GM23338 (cell line): ENCODE measurements around the gene OOEP. TPM values are rescaled to one million over a fixed set of nuclear protein-coding genes. Genes with fewer than 3 reads are reported as not detected.

Source experiments
- EZH2phosphoT487 ChIP-seq: fragments of 200-600 bp; sonication (generic); IDR thresholded peaks from one replicate; pipeline ENCODE4 v1.8.1; 2018; ENCODE audit warnings: antibody characterized with exemption; ENCODE audit not compliant: unreplicated experiment
- JUNB ChIP-seq: IDR thresholded peaks from one replicate; pipeline ENCODE4 v1.6.1; 2016; ENCODE audit warnings: antibody characterized with exemption; ENCODE audit not compliant: unreplicated experiment
- POLR2AphosphoS5 ChIP-seq: IDR thresholded peaks from 2 replicates; pipeline ENCODE4 v1.6.1; 2016; ENCODE audit warnings: antibody characterized with exemption, low read depth
- REST ChIP-seq: IDR thresholded peaks from one replicate; pipeline ENCODE4 v1.6.1; 2018; ENCODE audit warnings: antibody characterized with exemption; ENCODE audit not compliant: unreplicated experiment
- ZNF114 ChIP-seq: fragments of 250-450 bp; sonication (Bioruptor Pico); IDR thresholded peaks from 2 replicates; pipeline ENCODE4 v1.5.0; 2020; ENCODE audit warnings: mild to moderate bottlenecking, moderate library complexity
- ZNF331 ChIP-seq: fragments of 250-450 bp; sonication (Bioruptor Pico); IDR thresholded peaks from 2 replicates; pipeline ENCODE4 v1.5.0; 2020; ENCODE audit warnings: low read depth, mild to moderate bottlenecking, moderate library complexity
- ZNF462 ChIP-seq: fragments of 250-450 bp; sonication (Bioruptor Pico); IDR thresholded peaks from 2 replicates; pipeline ENCODE4 v1.5.0; 2020; ENCODE audit warnings: mild to moderate bottlenecking, moderate library complexity
- polyA plus RNA-seq: library from polyadenylated mRNA; unstranded; fragments of >200 nt; fragmentation: Nextera tagmentation; extraction: Ambion mirVana; gene quantifications from 2 replicates; pipeline ENCODE4 v1.2.1, GENCODE V29; 2016
- total RNA-seq: library from RNA; depleted of rRNA; stranded (reverse); fragments of >200 nt; shearing (Covaris generic); gene quantifications from 2 replicates; pipeline ENCODE4 v1.2.3, GENCODE V29; 2014

Gene OOEP
- total and polyA plus RNA-seq, 2 experiments from 2014 or later = 0.73 TPM; not detected in 1

- no peak for TF ChIP-seq REST
- no peak for TF ChIP-seq EZH2phosphoT487
- TF ChIP-seq ZNF114 (CRISPR knock-in tag) = no peak
- TF ChIP-seq ZNF331 (CRISPR knock-in tag) = no peak
- TF ChIP-seq JUNB = no peak
- TF ChIP-seq ZNF462 = no peak
- TF ChIP-seq POLR2AphosphoS5 = no peak
Observed at GRCh38 chr6:73363537-73363875, 6.2 kb downstream of the OOEP start (continued).
